Measurements from ENCODE around the gene CACNA2D3.

The CACNA2D3 gene

DNA sequence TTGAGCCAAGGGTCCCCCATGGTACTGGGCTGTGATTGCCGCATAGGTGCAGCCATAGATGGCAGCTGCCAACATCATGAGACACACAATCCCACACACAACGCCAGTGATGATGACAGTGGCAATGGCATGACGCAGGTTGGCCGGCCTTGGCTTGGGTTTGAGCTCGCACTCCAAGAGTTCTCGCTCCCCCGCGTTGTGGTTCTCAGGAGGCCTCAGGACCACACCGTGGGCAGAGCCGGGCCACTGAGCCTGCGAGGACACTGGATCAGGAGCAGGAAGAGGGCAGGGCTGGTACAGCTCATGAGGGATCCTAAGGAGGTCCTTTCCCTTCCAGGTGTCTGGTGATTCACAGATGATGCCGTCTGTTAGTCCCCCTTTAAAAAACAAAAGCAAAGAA is 796.2 kb downstream of the CACNA2D3 start:
- DNase-seq (ENCODE audit: low spot score) = no peak

DNA sequence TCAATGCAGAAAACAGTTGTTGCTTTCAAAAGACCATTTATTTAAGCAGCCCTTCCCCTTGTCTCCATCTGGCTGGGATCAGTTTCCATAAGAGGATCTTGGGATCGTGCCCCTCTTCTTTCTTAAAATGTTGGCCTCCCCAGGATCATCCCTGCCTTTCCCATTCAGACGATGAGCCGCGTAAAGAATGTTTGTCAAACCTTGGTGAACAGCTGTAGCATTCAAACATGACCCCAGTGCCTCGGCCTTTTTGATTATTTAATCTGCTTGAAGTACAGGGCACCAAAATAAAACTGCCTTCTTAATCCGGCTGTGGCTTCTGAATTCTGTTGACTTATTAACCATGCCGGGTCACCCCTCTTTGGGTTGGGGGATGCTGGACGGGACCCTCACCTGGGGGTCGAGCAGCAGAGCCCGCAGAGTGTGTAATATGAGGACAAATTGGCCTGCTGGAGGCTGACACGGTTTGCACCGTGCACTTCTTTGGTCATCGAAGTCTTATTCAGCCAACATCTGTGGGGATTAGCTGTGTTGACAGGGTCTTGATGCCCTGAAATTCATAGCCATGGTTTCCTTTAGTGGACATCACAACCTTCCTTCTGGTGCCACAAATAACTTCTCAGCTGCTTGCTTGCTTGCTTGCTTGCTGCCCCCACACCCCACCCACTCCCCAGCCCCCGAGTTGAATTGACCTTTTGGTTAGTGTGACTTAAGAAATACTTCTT is 805.9 kb downstream of the CACNA2D3 start, which contains the start of gene LRTM1:
Gene LRTM1, minus strand, starts transcription at position 14 of the 725 bp plus-strand sequence. CDS start 148 bp downstream, outside the sequence.
- no peak for DNase-seq (ENCODE audit: low spot score)

DNA sequence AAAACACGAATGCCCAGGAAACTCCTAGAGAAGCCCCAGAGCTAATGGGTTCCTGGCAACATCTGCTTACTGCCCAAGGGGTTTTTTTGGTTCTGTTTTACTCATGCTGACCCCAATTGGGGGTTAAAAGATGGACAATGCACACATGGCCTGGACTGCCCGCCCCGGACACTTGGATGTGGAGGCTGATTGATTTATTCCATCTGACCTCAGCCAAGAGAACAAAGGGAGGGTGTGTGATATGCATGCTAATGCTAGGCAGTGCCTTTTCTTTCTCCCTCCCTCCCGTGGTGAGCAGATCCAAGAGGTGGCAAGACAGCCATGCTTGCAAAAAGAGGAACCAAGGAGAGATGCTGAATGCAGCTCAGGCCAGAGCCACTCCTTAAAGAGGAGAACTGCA is 808.8 kb downstream of the CACNA2D3 start:
- DNase-seq (ENCODE audit: low spot score) = no peak

DNA sequence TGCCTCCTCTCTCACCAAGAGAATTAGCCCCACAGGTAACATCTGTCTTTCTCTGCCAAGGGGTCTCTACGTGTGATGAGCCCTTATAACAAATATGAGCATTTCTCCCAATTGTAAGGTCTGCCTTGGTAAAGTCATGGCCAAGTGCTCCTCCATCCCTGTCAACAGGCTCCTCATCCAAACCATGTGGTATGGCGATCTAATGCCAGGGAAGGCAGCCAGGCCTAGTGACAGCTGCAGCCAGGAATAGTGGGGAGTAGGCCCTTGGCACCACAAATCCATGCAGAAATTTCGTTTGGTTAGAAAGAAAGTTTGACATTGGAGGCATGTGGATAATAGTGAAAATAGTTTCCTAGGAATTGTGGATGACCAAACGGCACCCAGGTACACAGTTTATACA is 810.3 kb downstream of the CACNA2D3 start:
- no peak for DNase-seq (ENCODE audit: low spot score)

DNA sequence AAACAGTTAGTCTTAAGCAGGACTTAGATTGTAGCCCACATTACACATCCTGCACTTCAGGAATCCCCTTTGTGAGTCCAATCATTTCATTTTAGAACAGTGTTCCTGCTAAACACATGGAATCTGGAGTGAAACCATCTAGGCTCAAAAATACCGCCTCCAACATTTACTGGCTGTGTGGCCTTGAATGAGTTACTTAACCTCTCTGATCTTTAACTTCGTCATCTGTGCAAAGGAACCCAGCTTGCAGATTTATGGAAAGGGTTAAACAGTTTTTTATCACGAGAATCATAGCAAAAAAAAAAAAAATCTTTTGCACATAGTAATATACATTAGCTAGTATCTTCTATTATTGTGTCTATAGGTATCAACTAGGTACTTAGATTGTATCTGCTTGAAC is 813.5 kb downstream of the CACNA2D3 start:
- no peak for DNase-seq (ENCODE audit: low spot score)

DNA sequence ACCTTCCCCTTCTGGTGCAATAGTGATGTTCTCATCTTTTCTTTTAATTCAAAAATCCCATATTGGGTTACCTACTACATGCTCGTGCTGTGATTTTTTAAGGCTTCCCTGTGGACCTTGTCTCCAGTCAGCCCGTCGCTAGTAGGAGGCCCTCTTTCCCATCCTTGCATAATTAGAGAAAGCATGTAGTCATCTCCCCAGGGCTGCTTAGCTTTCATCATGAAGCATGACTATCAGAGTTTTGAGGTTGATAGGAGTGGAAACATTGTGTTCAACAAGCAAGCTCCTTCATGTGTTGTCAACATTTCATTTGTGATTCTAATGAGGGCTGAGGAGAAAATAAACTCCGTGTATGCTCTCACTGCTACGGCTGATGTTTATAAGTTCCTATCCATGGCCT is 814.2 kb downstream of the CACNA2D3 start:
- DNase-seq (ENCODE audit: low spot score) = no peak

DNA sequence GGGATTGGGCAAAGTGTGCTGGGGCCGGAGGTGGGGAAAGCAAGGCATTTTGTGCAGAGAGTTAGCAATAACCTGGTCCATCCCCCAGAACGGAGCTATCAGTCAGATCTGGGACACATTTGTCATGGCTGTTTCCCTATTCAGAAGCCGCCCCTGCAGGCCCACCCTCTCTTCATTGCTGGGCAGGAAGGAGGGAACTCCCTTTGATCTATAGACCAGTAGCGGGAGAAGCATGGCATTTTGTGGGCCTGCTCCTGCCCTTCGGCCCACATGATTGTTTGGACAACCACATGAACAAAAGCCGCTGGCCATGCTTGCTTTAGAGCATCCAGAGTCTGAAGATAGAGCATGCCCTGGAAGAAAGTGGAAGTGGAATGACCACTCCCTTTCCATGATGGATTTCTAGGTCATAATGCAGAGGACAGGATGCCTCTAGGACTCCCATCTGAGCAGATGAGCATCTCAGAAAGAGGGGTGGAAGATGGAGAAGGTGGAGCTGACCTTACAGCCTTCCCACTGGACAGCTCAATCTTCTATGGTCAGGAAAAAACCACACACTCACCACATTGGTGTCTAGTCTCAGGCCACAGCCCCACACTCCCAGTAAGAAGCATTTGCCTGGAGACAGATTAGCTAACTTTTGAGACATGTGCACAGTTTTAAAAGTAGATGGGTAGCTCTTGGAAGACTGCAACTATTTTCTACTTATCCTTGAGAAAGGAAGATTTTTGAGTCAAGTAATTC is 817.4 kb downstream of the CACNA2D3 start:
- no peak for DNase-seq (ENCODE audit: low spot score)

DNA sequence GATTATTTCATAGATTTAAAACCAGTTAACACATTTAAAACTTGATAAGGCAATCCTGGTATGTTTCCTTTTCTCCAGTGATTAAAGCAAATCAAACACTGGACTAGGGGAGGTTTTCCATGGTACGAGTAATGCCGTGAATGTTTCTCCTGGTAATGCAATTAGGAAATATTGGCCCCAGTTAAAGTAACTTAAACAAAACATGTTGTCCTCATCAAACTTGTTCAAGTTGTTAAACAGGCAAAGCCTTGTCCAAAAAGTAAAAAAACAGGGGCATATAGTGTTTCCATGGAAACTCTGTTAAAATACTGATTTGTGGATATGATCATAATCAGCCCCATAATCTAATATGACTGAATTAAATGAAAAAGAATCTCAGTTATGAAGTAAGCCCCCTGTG is 818.6 kb downstream of the CACNA2D3 start:
- no peak for DNase-seq (ENCODE audit: low spot score)

DNA sequence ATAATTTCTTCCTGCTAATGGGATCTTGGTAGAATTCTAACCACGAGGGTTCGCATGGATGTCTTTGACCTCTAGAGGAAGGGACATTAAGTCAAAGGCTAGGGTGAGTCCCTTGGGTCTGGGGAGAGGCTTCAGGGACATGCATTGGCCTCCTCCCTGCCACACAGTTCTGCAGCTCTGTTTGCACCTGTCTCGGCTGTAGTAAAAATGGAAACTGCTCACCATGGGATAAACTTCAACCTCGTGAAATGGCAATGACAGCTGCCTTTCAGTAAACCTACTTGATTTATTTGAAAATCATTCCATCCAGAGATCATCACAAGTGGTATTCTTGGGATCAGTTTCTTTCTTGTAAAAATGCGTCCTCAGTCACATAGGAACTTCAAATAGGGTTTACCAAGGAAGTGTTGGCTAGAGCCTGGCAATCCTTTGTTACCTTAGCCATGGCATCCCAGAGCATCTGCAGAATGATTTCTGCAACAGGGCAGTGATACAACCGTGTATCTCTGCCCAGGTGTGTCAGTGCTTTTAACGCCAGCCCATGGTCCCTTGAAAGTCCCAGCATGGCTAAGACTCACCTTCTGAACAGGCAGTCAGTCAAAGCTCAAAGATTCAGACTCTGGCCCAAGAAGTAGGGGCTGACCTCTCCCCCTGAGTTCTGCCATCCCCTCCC is 819.5 kb downstream of the CACNA2D3 start:
- no peak for DNase-seq (ENCODE audit: low spot score)

DNA sequence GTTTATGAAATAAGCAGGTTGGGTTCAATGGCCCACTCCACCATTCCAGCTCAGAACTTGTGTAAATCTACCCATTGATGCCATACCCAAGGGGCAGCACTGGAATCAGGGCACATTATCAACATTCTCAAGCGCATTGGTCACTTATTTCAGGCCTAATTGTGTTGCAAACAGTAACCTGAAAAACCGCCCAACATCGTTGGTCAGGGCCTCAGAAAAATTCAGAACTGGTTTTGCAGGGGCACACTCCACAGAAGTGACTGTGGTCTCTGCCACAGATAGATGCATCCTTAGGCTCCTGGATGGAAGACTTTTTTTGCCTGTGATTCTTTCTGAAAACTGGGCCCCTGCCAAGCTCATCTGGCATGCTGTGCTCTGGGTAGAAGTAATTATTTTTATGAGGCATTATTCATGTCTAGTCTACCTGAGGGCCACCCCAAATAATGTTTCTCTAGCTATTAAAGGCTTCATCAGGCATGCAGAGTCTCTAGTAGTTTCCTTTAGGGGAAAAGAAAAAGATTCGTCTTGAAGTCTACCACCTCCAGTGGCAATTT is 827.2 kb downstream of the CACNA2D3 start:
- DNase-seq (ENCODE audit: low spot score) = no peak

DNA sequence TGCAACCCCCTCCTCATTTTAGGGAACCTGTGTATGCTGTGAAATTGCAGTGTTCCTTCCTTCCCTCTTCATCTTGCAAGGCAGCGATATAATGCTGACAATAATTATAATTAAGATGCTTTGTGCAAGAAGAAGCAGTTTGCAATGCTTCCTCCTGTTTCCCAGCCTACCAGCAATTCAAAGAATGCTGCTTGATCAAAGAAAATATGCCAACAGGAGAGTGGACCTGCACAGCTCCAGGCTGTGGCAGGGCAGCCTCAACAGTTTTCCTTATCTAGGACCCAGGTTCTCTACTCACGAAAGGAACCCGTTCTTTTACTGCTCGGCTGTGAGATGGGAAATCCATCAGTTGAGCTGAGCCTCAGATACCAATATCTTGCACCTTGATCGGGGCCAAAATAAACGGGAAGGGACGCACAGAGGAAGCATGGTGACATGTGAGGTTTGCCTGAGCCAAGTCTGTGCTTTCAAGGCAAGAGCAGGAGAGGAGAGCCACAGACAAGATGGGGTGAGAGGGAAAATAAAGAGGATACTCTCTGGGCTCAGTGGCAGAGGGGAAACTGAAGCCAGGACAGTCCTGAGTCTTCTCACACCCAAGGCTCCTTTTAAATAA is 828.1 kb downstream of the CACNA2D3 start:
- no peak for DNase-seq (ENCODE audit: low spot score)

DNA sequence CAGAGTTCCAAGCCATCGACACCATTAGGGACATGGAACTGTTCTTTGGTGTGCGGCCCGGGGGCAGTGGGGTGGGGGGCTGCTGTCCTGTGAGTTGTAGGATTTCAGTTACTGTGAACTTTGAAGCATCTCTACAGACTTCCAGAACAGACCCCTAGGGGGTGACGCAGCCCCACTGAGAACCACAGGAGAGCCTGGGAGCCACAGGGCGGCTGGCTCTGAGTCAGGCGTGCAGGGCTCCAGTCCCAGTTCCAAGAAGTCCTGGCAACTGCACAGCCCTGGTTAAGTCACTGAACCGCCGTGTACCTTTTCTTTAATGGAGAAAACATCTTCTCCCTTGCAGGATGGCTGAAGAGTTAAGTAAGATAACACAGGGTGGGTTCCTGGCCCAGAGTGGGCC is 829.1 kb downstream of the CACNA2D3 start:
- no peak for DNase-seq (ENCODE audit: low spot score)

DNA sequence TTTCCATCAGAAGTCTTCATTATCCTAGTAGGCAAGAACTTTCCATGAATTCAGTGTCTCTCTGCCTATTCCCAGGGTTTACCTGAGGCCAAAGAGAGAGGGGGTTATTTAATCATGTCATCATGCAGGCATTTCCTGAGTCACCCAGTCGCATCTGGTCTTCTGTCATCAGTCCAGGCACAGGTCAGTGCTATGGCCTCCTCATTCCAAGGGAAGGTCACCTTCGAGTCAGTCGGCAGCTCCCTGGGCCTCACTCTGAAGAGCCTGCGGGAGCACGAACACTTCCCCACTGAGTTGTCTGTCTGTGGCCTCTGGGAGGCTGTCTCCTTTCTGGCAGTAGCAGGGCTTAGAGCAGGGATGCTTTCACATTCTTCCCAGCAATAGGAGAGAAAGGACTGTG is 831.7 kb downstream of the CACNA2D3 start:
- no peak for DNase-seq (ENCODE audit: low spot score)

DNA sequence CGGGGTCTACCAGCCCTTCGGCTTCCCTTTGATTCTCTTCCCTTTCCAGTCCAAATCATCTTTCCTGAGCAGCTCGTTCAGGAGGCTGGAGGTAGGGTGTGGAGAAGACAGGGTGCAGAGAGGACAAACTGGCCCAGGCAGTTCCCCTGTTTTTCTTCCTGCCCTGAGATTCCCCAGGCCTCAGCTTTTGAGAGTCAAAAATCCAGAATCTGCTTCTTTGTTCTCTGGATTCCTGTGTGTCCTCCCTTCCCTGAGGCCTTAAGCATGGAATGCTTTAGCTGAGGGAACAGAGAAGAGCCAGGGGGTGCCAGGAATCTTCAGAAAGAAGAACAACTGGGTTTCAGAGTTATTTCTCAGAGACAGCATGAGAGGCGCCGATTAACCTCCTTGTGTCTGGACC is 832.2 kb downstream of the CACNA2D3 start:
- no peak for DNase-seq (ENCODE audit: low spot score)

DNA sequence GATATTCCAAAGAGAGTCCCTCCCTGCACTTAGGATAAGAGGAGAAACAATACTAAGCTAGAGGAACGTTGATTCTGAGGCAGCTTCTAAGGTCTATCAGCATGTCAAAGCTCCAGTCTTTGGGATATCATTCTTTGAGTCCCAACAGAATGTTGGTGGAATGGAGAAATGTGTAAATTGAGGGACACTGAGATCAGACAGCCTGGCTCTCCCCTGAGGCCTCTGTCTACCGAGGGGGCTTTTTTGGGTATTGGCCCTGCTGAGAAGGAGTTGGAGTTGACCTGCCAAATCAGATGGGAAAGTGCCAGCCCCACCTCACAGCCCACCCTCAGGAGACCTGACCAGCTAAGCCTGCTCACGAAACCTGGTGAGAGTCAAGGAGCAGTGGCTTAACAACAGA is 833.1 kb downstream of the CACNA2D3 start:
- no peak for DNase-seq (ENCODE audit: low spot score)

DNA sequence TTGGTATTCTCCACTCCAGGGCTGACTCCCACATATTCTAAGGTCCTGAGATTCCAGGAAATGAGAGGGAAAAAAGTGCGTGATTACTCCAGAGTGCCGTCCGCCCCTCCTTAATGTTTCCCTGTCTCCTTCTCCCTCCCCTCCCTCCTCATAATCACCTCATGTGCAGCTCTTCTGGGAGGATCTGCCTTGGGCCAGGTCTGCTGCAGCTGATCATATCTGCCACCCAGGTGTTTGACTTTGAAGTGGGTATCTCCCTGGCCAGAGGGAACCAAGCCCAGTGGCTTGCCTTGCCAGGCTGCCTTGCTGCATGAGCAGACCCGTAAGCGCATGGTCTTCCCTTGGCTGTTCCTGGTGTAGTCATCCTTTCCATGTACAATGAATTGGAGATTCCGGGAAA is 833.6 kb downstream of the CACNA2D3 start:
- DNase-seq (ENCODE audit: low spot score) = no peak

DNA sequence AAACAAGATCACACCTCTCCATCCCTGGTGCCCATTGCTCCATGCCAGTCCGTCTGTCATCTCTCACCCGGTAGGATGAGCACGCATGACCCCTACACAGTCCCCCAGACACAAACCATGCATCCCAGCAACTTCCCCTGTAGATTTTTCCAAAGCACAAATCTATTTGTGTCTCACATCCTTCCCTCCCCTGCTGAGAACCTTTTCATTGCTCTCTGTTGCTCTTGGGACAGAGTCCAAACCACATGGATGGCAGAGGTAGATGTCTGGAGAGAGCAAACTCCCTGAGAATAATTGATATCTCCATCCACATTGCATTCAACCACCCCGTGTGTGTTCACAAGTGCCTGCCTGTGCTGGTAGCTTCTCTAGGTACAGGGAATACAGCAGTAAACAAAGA is 835.4 kb downstream of the CACNA2D3 start:
- no peak for DNase-seq (ENCODE audit: low spot score)

DNA sequence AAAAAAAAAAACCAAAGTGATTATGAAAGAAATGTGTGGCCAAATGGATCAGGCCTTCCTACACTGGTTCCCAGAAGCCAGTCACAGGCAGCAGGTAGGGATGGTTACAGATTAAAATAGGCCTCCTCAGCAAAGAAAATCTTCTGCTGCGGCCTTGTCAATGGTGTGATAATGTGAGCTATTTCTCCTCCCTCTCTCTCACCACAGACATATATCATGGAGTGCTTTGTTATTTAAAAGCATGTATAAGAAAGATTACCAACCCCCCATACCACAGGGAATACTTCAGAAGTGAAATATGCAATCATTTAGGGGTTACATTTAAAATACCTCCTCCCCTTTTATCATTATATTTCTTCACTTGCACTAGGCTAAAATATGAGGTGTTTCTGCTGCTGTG is 837.7 kb downstream of the CACNA2D3 start:
- DNase-seq (ENCODE audit: low spot score) = no peak

DNA sequence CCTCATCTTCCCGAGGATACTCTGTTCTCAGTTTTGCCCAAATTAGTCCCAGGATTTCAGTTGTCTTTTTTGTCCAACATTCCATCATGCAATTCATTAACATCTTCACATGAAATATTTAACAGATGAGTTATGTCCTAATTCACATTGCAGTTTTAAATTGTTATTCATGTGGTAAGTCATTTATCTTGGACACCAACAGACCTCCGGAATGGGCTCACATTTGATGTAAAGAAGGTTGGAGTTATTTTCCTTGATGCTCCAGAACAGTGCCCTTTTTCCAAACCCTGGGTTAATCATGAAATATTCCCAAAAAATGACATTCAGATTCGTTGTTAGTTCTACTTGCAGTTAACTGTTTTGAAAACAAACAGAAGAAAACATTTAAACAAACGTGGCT is 838.3 kb downstream of the CACNA2D3 start:
- no peak for DNase-seq (ENCODE audit: low spot score)

DNA sequence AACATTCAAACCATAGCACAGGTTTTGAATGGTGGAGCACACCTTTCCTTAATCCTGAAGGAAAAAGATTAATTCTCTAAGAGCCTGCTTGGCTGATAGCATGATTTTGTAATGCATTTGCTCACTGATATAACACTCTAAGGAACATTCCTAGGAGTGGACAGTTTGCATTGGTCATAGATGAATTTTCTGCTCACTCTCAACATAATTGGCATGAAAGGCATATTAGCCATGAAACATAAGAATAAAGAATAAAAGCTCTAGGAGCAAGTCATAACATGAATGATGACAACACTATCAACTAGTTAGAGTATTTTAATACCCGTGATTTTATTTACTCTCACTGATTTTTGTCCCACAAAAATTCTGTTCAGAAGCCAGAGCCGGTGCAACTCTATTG is 839.8 kb downstream of the CACNA2D3 start:
- no peak for DNase-seq (ENCODE audit: low spot score)

DNA sequence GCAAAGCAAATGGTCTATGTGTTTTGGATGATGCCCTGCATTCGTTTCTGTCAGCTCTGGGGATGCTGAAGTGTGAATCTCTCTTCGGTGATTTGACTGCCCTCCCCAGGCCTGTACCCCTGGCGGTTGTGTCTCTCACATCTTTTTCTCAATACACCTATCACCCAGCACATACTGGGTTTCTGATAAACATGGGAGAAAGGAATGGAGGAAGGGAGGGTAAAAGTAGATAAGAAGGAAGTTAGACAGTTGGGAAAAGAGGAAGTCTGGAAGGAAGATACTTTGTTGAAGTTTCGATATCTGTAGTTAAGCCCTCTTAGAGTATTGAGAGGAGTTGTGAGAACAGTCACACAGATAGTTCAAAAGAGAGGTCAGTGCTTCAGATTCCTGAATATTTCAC is 841.3 kb downstream of the CACNA2D3 start:
- DNase-seq (ENCODE audit: low spot score) = no peak

DNA sequence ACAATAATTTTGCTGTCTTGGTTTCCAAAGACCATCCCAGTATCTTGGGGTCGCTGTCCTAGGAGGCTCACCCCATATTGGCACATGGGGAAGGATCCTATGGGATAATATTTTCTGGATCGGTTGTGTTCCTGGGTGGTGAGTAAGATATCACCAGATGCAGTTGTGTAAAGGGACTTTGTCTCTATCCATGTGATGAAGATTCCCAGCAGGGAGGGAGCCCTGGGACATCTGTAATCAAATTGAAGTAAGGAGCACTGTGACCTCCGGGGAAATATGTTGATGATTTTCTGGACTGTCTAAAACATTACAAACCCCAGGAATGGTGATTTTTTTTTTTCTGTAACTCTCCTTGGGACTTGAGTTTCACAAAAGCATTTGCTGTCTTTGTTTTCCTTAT is 841.7 kb downstream of the CACNA2D3 start:
- no peak for DNase-seq (ENCODE audit: low spot score)
